Activated CD4-positive, alpha-beta memory T cell treated with anti-CD3 and anti-CD28 coated beads for 36 hours (primary cell): ENCODE results near the gene SIN3B. TPM values are rescaled to one million over a fixed set of nuclear protein-coding genes. Genes with fewer than 3 reads are reported as not detected.

ENCODE experiments used
- CTCF ChIA-PET: fragments of 350-600 bp; sonication (Branson Sonifier 250); formaldehyde crosslinking; loops from one replicate; lab custom pipeline; 2021; ENCODE audit warnings: antibody characterized with exemption, inconsistent platforms; lab: Charles Lee
- POLR2A ChIA-PET: fragments of 350-600 bp; sonication (Branson Sonifier 250); formaldehyde crosslinking; loops from one replicate; lab custom pipeline; 2021; ENCODE audit warnings: antibody characterized with exemption; lab: Charles Lee
- DNase-seq: peaks from one replicate; pipeline ENCODE4 v3.0.0-alpha.2; 2020
- H3K27ac Mint-ChIP-seq: one replicate; pipeline ENCODE4 v1.8.0; 2021; ENCODE audit warnings: mixed read lengths
- H3K27me3 Mint-ChIP-seq: one replicate; pipeline ENCODE4 v1.8.0; 2021; ENCODE audit warnings: mixed read lengths
- H3K36me3 Mint-ChIP-seq: one replicate; pipeline ENCODE4 v1.8.0; 2021; ENCODE audit warnings: mixed read lengths
- H3K4me1 Mint-ChIP-seq: one replicate; pipeline ENCODE4 v1.8.0; 2021; ENCODE audit warnings: low read depth, mixed read lengths
- H3K4me3 Mint-ChIP-seq: one replicate; pipeline ENCODE4 v1.8.0; 2021; ENCODE audit warnings: mild to moderate bottlenecking, mixed read lengths
- H3K9me3 Mint-ChIP-seq: one replicate; pipeline ENCODE4 v1.8.0; 2021; ENCODE audit warnings: mixed read lengths
- intact Hi-C: fragments of 100-400 bp; cut with micrococcal nuclease; formaldehyde crosslinking; loops from one replicate; pipeline ENCODE4 v1.15.1; 2023
- total RNA-seq, 2 experiments: library from RNA; stranded (reverse); gene quantifications; one replicate each; pipeline ENCODE4 v1.2.3, GENCODE V29; 2021

Gene SIN3B
- total RNA-seq, 2 experiments from 2014 or later = 21.9 to 23.4 TPM

GRCh38 chr19:16912780-16913179 lies 83.6 kb downstream of the SIN3B start:
- peaks cover 2% of the 10 kb centered on the region for H3K27me3 Mint-ChIP-seq
- peaks cover 25% of the 10 kb centered on the region for H3K9me3 Mint-ChIP-seq
- H3K4me3 Mint-ChIP-seq = no peak overlapping the region
- ChIA-PET POLR2A (no interaction called here), CTCF (no interaction called here)
- intact Hi-C loops = no loop called here
- no peak for DNase-seq
- peaks cover 2% of the 10 kb centered on the region for H3K36me3 Mint-ChIP-seq
- H3K4me1 Mint-ChIP-seq = no peaks in the 10 kb centered on the region
- H3K27ac Mint-ChIP-seq = no peak overlapping the region

GRCh38 chr19:16914421-16914820 lies 85.2 kb downstream of the SIN3B start:
- POLR2A ChIA-PET = no interaction called here
- Mint-ChIP-seq H3K9me3 (peaks cover 28% of the 10 kb centered on the region), H3K27me3 (peaks cover 3% of the 10 kb centered on the region), H3K36me3 (peaks cover 3% of the 10 kb centered on the region), H3K4me1 (no peaks in the 10 kb centered on the region), H3K4me3 (no peak overlapping the region), H3K27ac (no peak overlapping the region)
- DNase-seq = no peak
- CTCF ChIA-PET = no interaction called here
- intact Hi-C loops = no loop called here

- Mint-ChIP-seq H3K27ac (no peak overlapping the region), H3K4me3 (no peak overlapping the region), H3K36me3 (peaks cover 3% of the 10 kb centered on the region), H3K4me1 (no peaks in the 10 kb centered on the region), H3K9me3 (peaks cover 30% of the 10 kb centered on the region), H3K27me3 (peaks cover 3% of the 10 kb centered on the region)
- no peak for DNase-seq
- ChIA-PET CTCF (no interaction called here), POLR2A (no interaction called here)
- intact Hi-C loops = no loop called here
These were observed 85.9 kb downstream of the SIN3B start for GRCh38 chr19:16915135-16915534.

- peaks cover 3% of the 10 kb centered on the region for H3K36me3 Mint-ChIP-seq
- POLR2A ChIA-PET = no interaction called here
- H3K4me1 Mint-ChIP-seq = no peaks in the 10 kb centered on the region
These were observed 86.5 kb downstream of the SIN3B start for GRCh38 chr19:16915734-16916133.

GRCh38 chr19:16917401-16917800 lies 88.2 kb downstream of the SIN3B start:
- Mint-ChIP-seq H3K27me3 (peaks cover 3% of the 10 kb centered on the region), H3K9me3 (peaks cover 25% of the 10 kb centered on the region), H3K4me3 (no peak overlapping the region), H3K4me1 (no peaks in the 10 kb centered on the region), H3K36me3 (peaks cover 1% of the 10 kb centered on the region), H3K27ac (no peak overlapping the region)
- CTCF ChIA-PET = no interaction called here
- no peak for DNase-seq
- POLR2A ChIA-PET = interaction anchor here (0.6 kb wide), 1 partner anchor 353 kb away, joined by 3 read pairs; no protein-coding TSS in a partner anchor
- intact Hi-C loops = no loop called here

More at GRCh38 chr19:16915734-16916133, 86.5 kb downstream of the SIN3B start:
- H3K9me3 Mint-ChIP-seq = peaks cover 30% of the 10 kb centered on the region
- no peak for DNase-seq
- CTCF ChIA-PET = no interaction called here
- peaks cover 3% of the 10 kb centered on the region for H3K27me3 Mint-ChIP-seq
- no peak overlapping the region for H3K4me3 Mint-ChIP-seq
- intact Hi-C loops = no loop called here
- H3K27ac Mint-ChIP-seq = no peak overlapping the region

GRCh38 chr19:16919496-16919895 lies 90.3 kb downstream of the SIN3B start:
- Mint-ChIP-seq H3K4me3 (no peak overlapping the region), H3K4me1 (no peaks in the 10 kb centered on the region), H3K36me3 (peaks cover 1% of the 10 kb centered on the region), H3K27me3 (peaks cover 3% of the 10 kb centered on the region), H3K27ac (no peak overlapping the region), H3K9me3 (peaks cover 5% of the 10 kb centered on the region)
- no peak for DNase-seq
- ChIA-PET CTCF (no interaction called here), POLR2A (interaction anchor here (0.6 kb wide), 1 partner anchor 55 kb away, joined by 3 read pairs; no protein-coding TSS in a partner anchor)
- intact Hi-C loops = no loop called here

GRCh38 chr19:16920816-16921529 lies 91.8 kb downstream of the SIN3B start:
- Mint-ChIP-seq H3K9me3 (peaks cover 13% of the 10 kb centered on the region), H3K36me3 (peaks cover 1% of the 10 kb centered on the region), H3K4me3 (no peak overlapping the region), H3K4me1 (no peaks in the 10 kb centered on the region), H3K27me3 (peaks cover 3% of the 10 kb centered on the region), H3K27ac (no peak overlapping the region)
- intact Hi-C loops = no loop called here
- no peak for DNase-seq
- CTCF ChIA-PET = no interaction called here
- POLR2A ChIA-PET = no interaction called here

GRCh38 chr19:16921766-16922591 lies 92.8 kb downstream of the SIN3B start:
- intact Hi-C loops = no loop called here
- CTCF ChIA-PET = no interaction called here
- Mint-ChIP-seq H3K27ac (no peak overlapping the region), H3K27me3 (peaks cover 1% of the 10 kb centered on the region), H3K36me3 (peaks cover 1% of the 10 kb centered on the region), H3K4me3 (no peak overlapping the region), H3K9me3 (peaks cover 18% of the 10 kb centered on the region), H3K4me1 (no peaks in the 10 kb centered on the region)
- POLR2A ChIA-PET = no interaction called here
- DNase-seq = no peak

- Mint-ChIP-seq H3K27me3 (peaks cover 1% of the 10 kb centered on the region), H3K4me3 (no peak overlapping the region), H3K27ac (no peak overlapping the region), H3K9me3 (peaks cover 18% of the 10 kb centered on the region), H3K4me1 (no peaks in the 10 kb centered on the region), H3K36me3 (peaks cover 1% of the 10 kb centered on the region)
- intact Hi-C loops = no loop called here
- CTCF ChIA-PET = no interaction called here
- DNase-seq = no peak
- POLR2A ChIA-PET = no interaction called here
These were observed 93.4 kb downstream of the SIN3B start for GRCh38 chr19:16922592-16922934.

- H3K9me3 Mint-ChIP-seq = peaks cover 18% of the 10 kb centered on the region
- no peaks in the 10 kb centered on the region for H3K4me1 Mint-ChIP-seq
- CTCF ChIA-PET = no interaction called here
- H3K4me3 Mint-ChIP-seq = no peak overlapping the region
- H3K36me3 Mint-ChIP-seq = peaks cover 1% of the 10 kb centered on the region
- intact Hi-C loops = no loop called here
- peaks cover 1% of the 10 kb centered on the region for H3K27me3 Mint-ChIP-seq
- POLR2A ChIA-PET = no interaction called here
- H3K27ac Mint-ChIP-seq = no peak overlapping the region
- DNase-seq = no peak
These were observed 93.8 kb downstream of the SIN3B start for GRCh38 chr19:16922949-16923348.

GRCh38 chr19:16927883-16928282 lies 98.7 kb downstream of the SIN3B start:
- Mint-ChIP-seq H3K4me3 (no peak overlapping the region), H3K27me3 (peaks cover 7% of the 10 kb centered on the region), H3K9me3 (peaks cover 12% of the 10 kb centered on the region), H3K4me1 (no peaks in the 10 kb centered on the region), H3K36me3 (no peaks in the 10 kb centered on the region), H3K27ac (no peak overlapping the region)
- intact Hi-C loops = no loop called here
- POLR2A ChIA-PET = no interaction called here
- DNase-seq = no peak
- CTCF ChIA-PET = no interaction called here

- Mint-ChIP-seq H3K27me3 (peaks cover 7% of the 10 kb centered on the region), H3K27ac (no peak overlapping the region), H3K4me3 (no peak overlapping the region), H3K9me3 (peaks cover 14% of the 10 kb centered on the region), H3K4me1 (no peaks in the 10 kb centered on the region), H3K36me3 (no peaks in the 10 kb centered on the region)
- CTCF ChIA-PET = no interaction called here
- POLR2A ChIA-PET = no interaction called here
- DNase-seq = no peak
- intact Hi-C loops = no loop called here
These were observed 99.2 kb downstream of the SIN3B start for GRCh38 chr19:16928351-16928750.
